Nephron (organoid): ENCODE measurements around the gene HDDC3.
A peak's percentile ranks its signal among the peaks of the same experiment; 100 is the strongest.

Source experiments
- H3K27ac Mint-ChIP-seq, 3 experiments: 2 replicates each; pipeline ENCODE4 v1.8.0; 2020; ENCODE audit warnings: mixed read lengths in 3 of 3, mild to moderate bottlenecking in 2 of 3, moderate library complexity in 1 of 3
- H3K27me3 Mint-ChIP-seq: 2 replicates; pipeline ENCODE4 v1.8.0; 2021; ENCODE audit warnings: low read depth, mild to moderate bottlenecking, moderate library complexity, mixed read lengths
- H3K36me3 Mint-ChIP-seq: 2 replicates; pipeline ENCODE4 v1.8.0; 2020; ENCODE audit warnings: low read depth, mixed read lengths
- H3K4me1 Mint-ChIP-seq: 2 replicates; pipeline ENCODE4 v1.8.0; 2020; ENCODE audit warnings: mixed read lengths
- H3K4me3 Mint-ChIP-seq, 3 experiments: 2 replicates each; pipeline ENCODE4 v1.8.0; 2020; ENCODE audit warnings: mild to moderate bottlenecking in 3 of 3, mixed read lengths in 3 of 3, moderate library complexity in 2 of 3
- H3K9me3 Mint-ChIP-seq: 2 replicates; pipeline ENCODE4 v1.8.0; 2020; ENCODE audit warnings: mixed read lengths
- TF ChIP-seq, protein P1 (sequence below), 3 experiments: fragments of 200-600 bp; sonication (generic); IDR thresholded peaks; one replicate each; pipeline ENCODE4 v1.5.0; 2021; ENCODE audit warnings: antibody characterized with exemption in 3 of 3; ENCODE audit not compliant: unreplicated experiment in 3 of 3

Gene HDDC3

DNA sequence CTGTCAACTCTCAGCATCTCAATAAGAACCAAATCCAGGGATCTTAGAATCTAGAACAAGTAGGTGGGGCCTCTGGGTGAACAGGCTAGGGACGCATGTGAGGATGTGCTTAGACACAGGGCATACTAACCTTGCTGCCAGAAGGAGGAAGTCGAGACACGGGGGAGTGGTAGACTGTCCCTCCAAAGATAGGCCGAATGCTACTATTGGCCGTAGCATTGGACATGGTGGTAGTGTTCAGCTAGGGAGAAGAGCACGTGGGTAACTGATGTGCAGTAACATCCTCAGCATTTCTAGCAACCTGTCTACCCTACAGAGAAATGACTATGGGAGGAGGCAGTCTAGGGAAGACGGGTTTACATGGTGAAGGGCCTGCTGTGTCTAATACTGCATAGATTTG lies 37.9 kb upstream of the HDDC3 start:
- H3K27me3 Mint-ChIP-seq, result no peaks in the 10 kb centered on the region
- H3K36me3 Mint-ChIP-seq, result peaks cover 70% of the 10 kb centered on the region
- no peak overlapping the region for H3K27ac Mint-ChIP-seq
- TF ChIP-seq, protein P1, sequence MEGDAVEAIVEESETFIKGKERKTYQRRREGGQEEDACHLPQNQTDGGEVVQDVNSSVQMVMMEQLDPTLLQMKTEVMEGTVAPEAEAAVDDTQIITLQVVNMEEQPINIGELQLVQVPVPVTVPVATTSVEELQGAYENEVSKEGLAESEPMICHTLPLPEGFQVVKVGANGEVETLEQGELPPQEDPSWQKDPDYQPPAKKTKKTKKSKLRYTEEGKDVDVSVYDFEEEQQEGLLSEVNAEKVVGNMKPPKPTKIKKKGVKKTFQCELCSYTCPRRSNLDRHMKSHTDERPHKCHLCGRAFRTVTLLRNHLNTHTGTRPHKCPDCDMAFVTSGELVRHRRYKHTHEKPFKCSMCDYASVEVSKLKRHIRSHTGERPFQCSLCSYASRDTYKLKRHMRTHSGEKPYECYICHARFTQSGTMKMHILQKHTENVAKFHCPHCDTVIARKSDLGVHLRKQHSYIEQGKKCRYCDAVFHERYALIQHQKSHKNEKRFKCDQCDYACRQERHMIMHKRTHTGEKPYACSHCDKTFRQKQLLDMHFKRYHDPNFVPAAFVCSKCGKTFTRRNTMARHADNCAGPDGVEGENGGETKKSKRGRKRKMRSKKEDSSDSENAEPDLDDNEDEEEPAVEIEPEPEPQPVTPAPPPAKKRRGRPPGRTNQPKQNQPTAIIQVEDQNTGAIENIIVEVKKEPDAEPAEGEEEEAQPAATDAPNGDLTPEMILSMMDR (IDR thresholded peaks at IDR 0.05; ENCODE audit: unreplicated experiment in 3 of 3), result no peak
- no peaks in the 10 kb centered on the region for H3K4me1 Mint-ChIP-seq
- no peak overlapping the region for H3K4me3 Mint-ChIP-seq
- H3K9me3 Mint-ChIP-seq, result no peaks in the 10 kb centered on the region

DNA sequence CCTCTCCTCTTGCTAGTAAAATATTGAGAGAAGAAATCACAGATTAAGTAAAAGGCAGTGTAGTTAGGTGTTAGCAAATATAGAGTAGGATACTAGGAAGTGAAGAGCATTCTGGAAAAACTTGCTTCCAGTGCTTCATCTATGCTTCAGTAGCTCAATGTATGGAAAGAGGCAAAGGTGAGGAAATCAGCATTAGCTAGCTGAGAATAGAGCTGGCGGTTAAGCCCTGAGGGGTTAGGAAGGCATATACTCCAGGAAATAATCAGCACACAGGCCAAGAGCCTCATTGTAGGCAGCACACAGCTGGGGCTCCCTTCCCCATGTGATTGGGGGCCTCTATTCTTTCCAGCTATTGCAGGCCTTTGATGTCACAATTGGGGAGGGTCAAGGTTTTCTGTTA lies 36.1 kb upstream of the HDDC3 start:
- peaks cover 62% of the 10 kb centered on the region for H3K36me3 Mint-ChIP-seq
- no peak overlapping the region for H3K4me3 Mint-ChIP-seq
- TF ChIP-seq, protein P1 (IDR thresholded peaks at IDR 0.05; ENCODE audit: unreplicated experiment in 3 of 3), result no peak
- no peaks in the 10 kb centered on the region for H3K27me3 Mint-ChIP-seq
- peak overlapping the region in 1 of 3 experiments; percentile 30 for H3K27ac Mint-ChIP-seq
- no peaks in the 10 kb centered on the region for H3K9me3 Mint-ChIP-seq
- no peaks in the 10 kb centered on the region for H3K4me1 Mint-ChIP-seq

- Mint-ChIP-seq H3K4me3 (no peak overlapping the region), H3K27ac (no peak overlapping the region), H3K4me1 (no peaks in the 10 kb centered on the region), H3K27me3 (no peaks in the 10 kb centered on the region), H3K9me3 (no peaks in the 10 kb centered on the region), H3K36me3 (peaks cover 60% of the 10 kb centered on the region)
- TF ChIP-seq, protein P1 (IDR thresholded peaks at IDR 0.05; ENCODE audit: unreplicated experiment in 3 of 3), result no peak
Measured at GRCh38 chr15:90967206-90967605, 34.9 kb upstream of the HDDC3 start.

GRCh38 chr15:90966262-90966661 lies 33.9 kb upstream of the HDDC3 start:
- TF ChIP-seq, protein P1 (IDR thresholded peaks at IDR 0.05; ENCODE audit: unreplicated experiment in 3 of 3), result no peak
- Mint-ChIP-seq H3K4me3 (no peak overlapping the region), H3K4me1 (no peaks in the 10 kb centered on the region), H3K27me3 (no peaks in the 10 kb centered on the region), H3K9me3 (no peaks in the 10 kb centered on the region), H3K27ac (no peak overlapping the region), H3K36me3 (peaks cover 62% of the 10 kb centered on the region)

- Mint-ChIP-seq H3K27me3 (no peaks in the 10 kb centered on the region), H3K36me3 (peaks cover 40% of the 10 kb centered on the region), H3K4me1 (peaks cover 19% of the 10 kb centered on the region), H3K4me3 (no peak overlapping the region), H3K27ac (no peak overlapping the region), H3K9me3 (no peaks in the 10 kb centered on the region)
- TF ChIP-seq, protein P1 (IDR thresholded peaks at IDR 0.05; ENCODE audit: unreplicated experiment in 3 of 3), result no peak
Measured at GRCh38 chr15:90962021-90962420, 29.7 kb upstream of the HDDC3 start.

GRCh38 chr15:90960298-90961091 lies 28.1 kb upstream of the HDDC3 start:
- TF ChIP-seq, protein P1 (IDR thresholded peaks at IDR 0.05; ENCODE audit: unreplicated experiment in 3 of 3), result no peak
- H3K27me3 Mint-ChIP-seq, result no peaks in the 10 kb centered on the region
- H3K27ac Mint-ChIP-seq, result no peak overlapping the region
- H3K36me3 Mint-ChIP-seq, result peaks cover 28% of the 10 kb centered on the region
- no peak overlapping the region for H3K4me3 Mint-ChIP-seq
- H3K9me3 Mint-ChIP-seq, result no peaks in the 10 kb centered on the region
- H3K4me1 Mint-ChIP-seq, result peaks cover 25% of the 10 kb centered on the region
